GM23338 (cell line): ENCODE data around the gene PPP1R15B. TPM values are rescaled to one million over a fixed set of nuclear protein-coding genes. Genes with fewer than 3 reads are reported as not detected.

ENCODE experiments used
- ATAC-seq: fragments of 200-7000 bp; cut with Tn5 transposase; 3 replicates; pipeline ENCODE4 v1.9.1; 2020
- DNase-seq: peaks from one replicate; pipeline ENCODE4 v3.0.0-alpha.2; 2015; ENCODE audit warnings: low spot score
- H2AFZ ChIP-seq: fragments of 200-600 bp; sonication (generic); 2 replicates; pipeline ENCODE4 v1.8.0; 2016; ENCODE audit warnings: antibody characterized with exemption, mild to moderate bottlenecking, moderate library complexity
- H3F3A ChIP-seq: fragments of 200-600 bp; sonication (generic); replicated peaks from 2 replicates; pipeline ENCODE4 v1.8.0; 2017; ENCODE audit warnings: antibody characterized with exemption, mixed run types, low read depth
- H3K27ac ChIP-seq: fragments of 200-600 bp; sonication (generic); 2 replicates; pipeline ENCODE4 v1.6.1; 2016; ENCODE audit warnings: low read depth
- H3K27me3 ChIP-seq: fragments of 200-600 bp; sonication (generic); 2 replicates; pipeline ENCODE4 v1.8.0; 2016; ENCODE audit warnings: mild to moderate bottlenecking, mixed run types, moderate library complexity; ENCODE audit not compliant: insufficient read depth
- H3K36me3 ChIP-seq: fragments of 200-600 bp; sonication (generic); 2 replicates; pipeline ENCODE4 v1.8.0; 2016; ENCODE audit warnings: mild to moderate bottlenecking; ENCODE audit not compliant: insufficient read depth
- H3K4me1 ChIP-seq: fragments of 200-600 bp; sonication (generic); 2 replicates; pipeline ENCODE4 v1.8.0; 2016; ENCODE audit warnings: mild to moderate bottlenecking, moderate library complexity; ENCODE audit not compliant: insufficient read depth
- H3K4me2 ChIP-seq: fragments of 200-600 bp; sonication (generic); 2 replicates; pipeline ENCODE4 v1.7.1; 2017; ENCODE audit warnings: mixed run types
- H3K4me3 ChIP-seq: fragments of 200-600 bp; sonication (generic); 2 replicates; pipeline ENCODE4 v1.6.1; 2016; ENCODE audit warnings: mixed run types
- H3K79me2 ChIP-seq: fragments of 200-600 bp; sonication (generic); replicated peaks from 2 replicates; pipeline ENCODE4 v1.8.0; 2017; ENCODE audit warnings: mild to moderate bottlenecking; ENCODE audit not compliant: insufficient read depth
- H3K9me2 ChIP-seq: fragments of 200-600 bp; sonication (generic); 2 replicates; pipeline ENCODE4 v1.8.0; 2017; ENCODE audit not compliant: insufficient read depth
- H4K20me1 ChIP-seq: fragments of 200-600 bp; sonication (generic); replicated peaks from 2 replicates; pipeline ENCODE4 v1.8.0; 2017; ENCODE audit warnings: mild to moderate bottlenecking; ENCODE audit not compliant: insufficient read depth
- H3K27ac Mint-ChIP-seq: 2 replicates; pipeline ENCODE4 v1.8.0; 2020; ENCODE audit warnings: inconsistent platforms, mild to moderate bottlenecking, moderate library complexity, mixed read lengths
- H3K27me3 Mint-ChIP-seq: 3 replicates; pipeline ENCODE4 v1.8.0; 2022; ENCODE audit warnings: low read depth, mild to moderate bottlenecking, moderate library complexity, mixed read lengths, inconsistent platforms; ENCODE audit not compliant: insufficient read depth, poor library complexity
- H3K36me3 Mint-ChIP-seq: 3 replicates; pipeline ENCODE4 v1.8.0; 2021; ENCODE audit warnings: low read depth, mild to moderate bottlenecking, inconsistent platforms, moderate library complexity, mixed read lengths
- H3K4me1 Mint-ChIP-seq: 3 replicates; pipeline ENCODE4 v1.8.0; 2020; ENCODE audit warnings: mild to moderate bottlenecking, inconsistent platforms, mixed read lengths
- H3K4me3 Mint-ChIP-seq: 3 replicates; pipeline ENCODE4 v1.8.0; 2021; ENCODE audit warnings: moderate library complexity, mild to moderate bottlenecking, inconsistent platforms, mixed read lengths
- H3K9me3 Mint-ChIP-seq: 3 replicates; pipeline ENCODE4 v1.8.0; 2020; ENCODE audit warnings: moderate library complexity, mild to moderate bottlenecking, inconsistent platforms, mixed read lengths
- EZH2 ChIP-seq: fragments of 200-600 bp; sonication (generic); IDR thresholded peaks from one replicate; pipeline ENCODE4 v1.8.0; 2017; ENCODE audit warnings: antibody characterized with exemption, mild to moderate bottlenecking, low read depth; ENCODE audit not compliant: unreplicated experiment
- EZH2phosphoT487 ChIP-seq: fragments of 200-600 bp; sonication (generic); IDR thresholded peaks from one replicate; pipeline ENCODE4 v1.8.1; 2018; ENCODE audit warnings: antibody characterized with exemption; ENCODE audit not compliant: unreplicated experiment
- POLR2AphosphoS5 ChIP-seq: IDR thresholded peaks from 2 replicates; pipeline ENCODE4 v1.6.1; 2016; ENCODE audit warnings: antibody characterized with exemption, low read depth
- polyA plus RNA-seq: library from polyadenylated mRNA; unstranded; fragments of >200 nt; fragmentation: Nextera tagmentation; extraction: Ambion mirVana; gene quantifications from 2 replicates; pipeline ENCODE4 v1.2.1, GENCODE V29; 2016
- total RNA-seq: library from RNA; depleted of rRNA; stranded (reverse); fragments of >200 nt; shearing (Covaris generic); gene quantifications from 2 replicates; pipeline ENCODE4 v1.2.3, GENCODE V29; 2014
- TF ChIP-seq, protein P1 (sequence below): fragments of 250-450 bp; sonication (Bioruptor Pico); IDR thresholded peaks from 2 replicates; pipeline ENCODE4 v1.5.0; 2020; ENCODE audit warnings: mild to moderate bottlenecking, moderate library complexity
- TF ChIP-seq, protein P2 (sequence below): IDR thresholded peaks from 2 replicates; pipeline ENCODE4 v1.6.1; 2016; ENCODE audit warnings: antibody characterized with exemption
- TF ChIP-seq, protein P3 (sequence below), 2 experiments: fragments of 200-600 bp in 1 of 2; sonication (generic) in 1 of 2; conservative IDR thresholded peaks; 2 replicates each; pipeline versions ENCODE4 v1.5.1 to v1.6.1; 2016 to 2017; ENCODE audit warnings: antibody characterized with exemption in 2 of 2, low read depth in 2 of 2, mild to moderate bottlenecking in 2 of 2, moderate library complexity in 1 of 2

The PPP1R15B gene
- total and polyA plus RNA-seq, 2 experiments from 2014 or later: 17.3 to 64.3 TPM

DNA sequence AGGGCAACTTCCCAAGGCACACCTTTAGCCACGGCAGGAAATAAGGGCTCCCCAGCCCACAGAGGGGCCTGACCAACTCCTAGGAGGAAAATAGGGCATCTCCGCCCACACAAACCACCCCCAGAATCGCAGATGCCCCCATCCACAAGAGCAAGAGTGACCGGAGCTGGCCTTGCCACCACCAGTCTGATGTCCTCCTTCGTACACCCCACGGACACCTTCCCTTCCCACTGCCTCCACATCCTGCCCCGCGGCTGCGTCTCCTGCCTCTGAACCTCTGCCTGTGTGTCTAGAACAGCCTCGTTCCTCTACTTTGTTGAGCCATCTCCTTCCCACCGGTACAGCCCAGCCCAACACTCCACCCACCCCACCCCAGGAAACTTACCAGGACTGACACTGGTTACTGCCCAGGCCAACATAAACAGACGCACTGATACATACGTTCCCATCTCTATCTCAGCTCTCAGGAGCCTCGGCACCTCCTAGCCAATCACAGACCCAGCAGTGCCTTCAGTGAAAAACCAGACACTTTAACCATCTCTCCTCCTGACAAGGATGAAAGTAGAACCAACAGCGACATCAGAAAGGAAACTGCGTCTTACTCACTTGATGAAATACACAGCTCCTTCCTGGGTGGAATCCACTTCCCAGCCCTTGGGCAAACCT lies 44.3 kb downstream of the PPP1R15B start (continued):
- TF ChIP-seq, protein P1, sequence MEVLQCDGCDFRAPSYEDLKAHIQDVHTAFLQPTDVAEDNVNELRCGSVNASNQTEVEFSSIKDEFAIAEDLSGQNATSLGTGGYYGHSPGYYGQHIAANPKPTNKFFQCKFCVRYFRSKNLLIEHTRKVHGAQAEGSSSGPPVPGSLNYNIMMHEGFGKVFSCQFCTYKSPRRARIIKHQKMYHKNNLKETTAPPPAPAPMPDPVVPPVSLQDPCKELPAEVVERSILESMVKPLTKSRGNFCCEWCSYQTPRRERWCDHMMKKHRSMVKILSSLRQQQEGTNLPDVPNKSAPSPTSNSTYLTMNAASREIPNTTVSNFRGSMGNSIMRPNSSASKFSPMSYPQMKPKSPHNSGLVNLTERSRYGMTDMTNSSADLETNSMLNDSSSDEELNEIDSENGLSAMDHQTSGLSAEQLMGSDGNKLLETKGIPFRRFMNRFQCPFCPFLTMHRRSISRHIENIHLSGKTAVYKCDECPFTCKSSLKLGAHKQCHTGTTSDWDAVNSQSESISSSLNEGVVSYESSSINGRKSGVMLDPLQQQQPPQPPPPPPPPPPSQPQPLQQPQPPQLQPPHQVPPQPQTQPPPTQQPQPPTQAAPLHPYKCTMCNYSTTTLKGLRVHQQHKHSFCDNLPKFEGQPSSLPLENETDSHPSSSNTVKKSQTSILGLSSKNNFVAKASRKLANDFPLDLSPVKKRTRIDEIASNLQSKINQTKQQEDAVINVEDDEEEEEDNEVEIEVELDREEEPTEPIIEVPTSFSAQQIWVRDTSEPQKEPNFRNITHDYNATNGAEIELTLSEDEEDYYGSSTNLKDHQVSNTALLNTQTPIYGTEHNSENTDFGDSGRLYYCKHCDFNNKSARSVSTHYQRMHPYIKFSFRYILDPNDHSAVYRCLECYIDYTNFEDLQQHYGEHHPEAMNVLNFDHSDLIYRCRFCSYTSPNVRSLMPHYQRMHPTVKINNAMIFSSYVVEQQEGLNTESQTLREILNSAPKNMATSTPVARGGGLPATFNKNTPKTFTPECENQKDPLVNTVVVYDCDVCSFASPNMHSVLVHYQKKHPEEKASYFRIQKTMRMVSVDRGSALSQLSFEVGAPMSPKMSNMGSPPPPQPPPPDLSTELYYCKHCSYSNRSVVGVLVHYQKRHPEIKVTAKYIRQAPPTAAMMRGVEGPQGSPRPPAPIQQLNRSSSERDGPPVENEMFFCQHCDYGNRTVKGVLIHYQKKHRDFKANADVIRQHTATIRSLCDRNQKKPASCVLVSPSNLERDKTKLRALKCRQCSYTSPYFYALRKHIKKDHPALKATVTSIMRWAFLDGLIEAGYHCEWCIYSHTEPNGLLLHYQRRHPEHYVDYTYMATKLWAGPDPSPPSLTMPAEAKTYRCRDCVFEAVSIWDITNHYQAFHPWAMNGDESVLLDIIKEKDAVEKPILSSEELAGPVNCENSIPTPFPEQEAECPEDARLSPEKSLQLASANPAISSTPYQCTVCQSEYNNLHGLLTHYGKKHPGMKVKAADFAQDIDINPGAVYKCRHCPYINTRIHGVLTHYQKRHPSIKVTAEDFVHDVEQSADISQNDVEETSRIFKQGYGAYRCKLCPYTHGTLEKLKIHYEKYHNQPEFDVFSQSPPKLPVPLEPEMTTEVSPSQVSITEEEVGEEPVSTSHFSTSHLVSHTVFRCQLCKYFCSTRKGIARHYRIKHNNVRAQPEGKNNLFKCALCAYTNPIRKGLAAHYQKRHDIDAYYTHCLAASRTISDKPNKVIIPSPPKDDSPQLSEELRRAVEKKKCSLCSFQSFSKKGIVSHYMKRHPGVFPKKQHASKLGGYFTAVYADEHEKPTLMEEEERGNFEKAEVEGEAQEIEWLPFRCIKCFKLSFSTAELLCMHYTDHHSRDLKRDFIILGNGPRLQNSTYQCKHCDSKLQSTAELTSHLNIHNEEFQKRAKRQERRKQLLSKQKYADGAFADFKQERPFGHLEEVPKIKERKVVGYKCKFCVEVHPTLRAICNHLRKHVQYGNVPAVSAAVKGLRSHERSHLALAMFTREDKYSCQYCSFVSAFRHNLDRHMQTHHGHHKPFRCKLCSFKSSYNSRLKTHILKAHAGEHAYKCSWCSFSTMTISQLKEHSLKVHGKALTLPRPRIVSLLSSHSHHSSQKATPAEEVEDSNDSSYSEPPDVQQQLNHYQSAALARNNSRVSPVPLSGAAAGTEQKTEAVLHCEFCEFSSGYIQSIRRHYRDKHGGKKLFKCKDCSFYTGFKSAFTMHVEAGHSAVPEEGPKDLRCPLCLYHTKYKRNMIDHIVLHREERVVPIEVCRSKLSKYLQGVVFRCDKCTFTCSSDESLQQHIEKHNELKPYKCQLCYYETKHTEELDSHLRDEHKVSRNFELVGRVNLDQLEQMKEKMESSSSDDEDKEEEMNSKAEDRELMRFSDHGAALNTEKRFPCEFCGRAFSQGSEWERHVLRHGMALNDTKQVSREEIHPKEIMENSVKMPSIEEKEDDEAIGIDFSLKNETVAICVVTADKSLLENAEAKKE (CRISPR knock-in tag): no peak
- TF ChIP-seq POLR2AphosphoS5 (no peak), EZH2phosphoT487 (no peak), EZH2 (no peak)

DNA sequence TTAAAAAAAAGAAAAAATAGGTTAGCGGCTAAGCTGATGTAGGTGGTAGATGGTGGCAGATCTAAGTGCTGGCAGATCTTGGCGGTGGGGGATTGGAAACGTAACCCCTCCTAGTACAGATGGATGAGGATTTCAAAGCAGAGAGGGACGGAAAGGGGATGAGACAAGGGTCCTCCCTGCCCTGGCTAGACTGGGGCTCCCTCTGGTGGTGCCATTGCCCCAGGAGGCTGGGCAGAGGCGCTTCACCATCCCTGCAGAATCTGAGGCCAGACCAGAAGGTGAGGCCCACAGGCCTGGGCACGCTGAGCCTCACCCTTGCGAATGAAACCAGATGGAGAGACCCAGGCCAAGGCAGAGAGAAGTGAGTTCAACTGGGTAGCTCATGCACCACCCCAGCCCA lies 44.9 kb downstream of the PPP1R15B start:
- no peaks in the 10 kb centered on the region for H3K36me3 ChIP-seq
- H3F3A ChIP-seq: no peaks in the 10 kb centered on the region
- no peaks in the 10 kb centered on the region for H4K20me1 ChIP-seq
- H3K79me2 ChIP-seq: no peaks in the 10 kb centered on the region
- TF ChIP-seq, protein P2, sequence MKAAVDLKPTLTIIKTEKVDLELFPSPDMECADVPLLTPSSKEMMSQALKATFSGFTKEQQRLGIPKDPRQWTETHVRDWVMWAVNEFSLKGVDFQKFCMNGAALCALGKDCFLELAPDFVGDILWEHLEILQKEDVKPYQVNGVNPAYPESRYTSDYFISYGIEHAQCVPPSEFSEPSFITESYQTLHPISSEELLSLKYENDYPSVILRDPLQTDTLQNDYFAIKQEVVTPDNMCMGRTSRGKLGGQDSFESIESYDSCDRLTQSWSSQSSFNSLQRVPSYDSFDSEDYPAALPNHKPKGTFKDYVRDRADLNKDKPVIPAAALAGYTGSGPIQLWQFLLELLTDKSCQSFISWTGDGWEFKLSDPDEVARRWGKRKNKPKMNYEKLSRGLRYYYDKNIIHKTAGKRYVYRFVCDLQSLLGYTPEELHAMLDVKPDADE: no peak
- TF ChIP-seq, protein P3, sequence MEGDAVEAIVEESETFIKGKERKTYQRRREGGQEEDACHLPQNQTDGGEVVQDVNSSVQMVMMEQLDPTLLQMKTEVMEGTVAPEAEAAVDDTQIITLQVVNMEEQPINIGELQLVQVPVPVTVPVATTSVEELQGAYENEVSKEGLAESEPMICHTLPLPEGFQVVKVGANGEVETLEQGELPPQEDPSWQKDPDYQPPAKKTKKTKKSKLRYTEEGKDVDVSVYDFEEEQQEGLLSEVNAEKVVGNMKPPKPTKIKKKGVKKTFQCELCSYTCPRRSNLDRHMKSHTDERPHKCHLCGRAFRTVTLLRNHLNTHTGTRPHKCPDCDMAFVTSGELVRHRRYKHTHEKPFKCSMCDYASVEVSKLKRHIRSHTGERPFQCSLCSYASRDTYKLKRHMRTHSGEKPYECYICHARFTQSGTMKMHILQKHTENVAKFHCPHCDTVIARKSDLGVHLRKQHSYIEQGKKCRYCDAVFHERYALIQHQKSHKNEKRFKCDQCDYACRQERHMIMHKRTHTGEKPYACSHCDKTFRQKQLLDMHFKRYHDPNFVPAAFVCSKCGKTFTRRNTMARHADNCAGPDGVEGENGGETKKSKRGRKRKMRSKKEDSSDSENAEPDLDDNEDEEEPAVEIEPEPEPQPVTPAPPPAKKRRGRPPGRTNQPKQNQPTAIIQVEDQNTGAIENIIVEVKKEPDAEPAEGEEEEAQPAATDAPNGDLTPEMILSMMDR (conservative IDR thresholded peaks at IDR 0.05; ENCODE audit: low read depth in 2 of 2): peak; percentile 65 to 90
- no peak overlapping the region for H3K4me3 ChIP-seq
- H3K27ac ChIP-seq: no peak overlapping the region
- peaks cover 9% of the 10 kb centered on the region; the same call in 1 of the 2 replicates for H3K27me3 ChIP-seq
- ATAC-seq (peak; percentile 68), DNase-seq (peak; percentile 71)
- Mint-ChIP-seq H3K27me3 (peaks cover 10% of the 10 kb centered on the region), H3K9me3 (no peaks in the 10 kb centered on the region), H3K27ac (no peak overlapping the region), H3K4me3 (no peak overlapping the region), H3K36me3 (no peaks in the 10 kb centered on the region; the same call in 2 of the 3 replicates), H3K4me1 (peaks cover 7% of the 10 kb centered on the region)
- H3K9me2 ChIP-seq: no peaks in the 10 kb centered on the region
- peaks cover 6% of the 10 kb centered on the region; the same call in 1 of the 2 replicates for H3K4me1 ChIP-seq
- no peak overlapping the region for H2AFZ ChIP-seq
- no peak overlapping the region for H3K4me2 ChIP-seq
